K562 (cell line): ENCODE data around the gene HMGN1. TPM values are rescaled to one million over a fixed set of nuclear protein-coding genes. Genes with fewer than 3 reads are reported as not detected.
A peak's percentile ranks its signal among the peaks of the same experiment; 100 is the strongest.

ENCODE experiments used
- ATF1 ChIP-seq, 2 experiments: fragments of 450-650 bp in 1 of 2; IDR thresholded peaks; 2 replicates each; pipeline ENCODE4 v1.6.1; 2016; ENCODE audit warnings: missing compliant biosample characterization in 1 of 2, missing genetic modification characterization in 1 of 2
- CBX8 ChIP-seq: fragments of 200-600 bp; sonication (generic); IDR thresholded peaks from 2 replicates; pipeline ENCODE4 v1.6.1; 2012; ENCODE audit warnings: borderline replicate concordance, mixed run types, low read depth, mild to moderate bottlenecking, moderate library complexity, mixed read lengths, low read length, control low read depth, inconsistent platforms; ENCODE audit not compliant: poor library complexity, severe bottlenecking; ENCODE audit errors: extremely low read depth
- CREB5 ChIP-seq: fragments of 250-450 bp; sonication (Bioruptor Pico); IDR thresholded peaks from 2 replicates; pipeline ENCODE4 v1.5.0; 2020; ENCODE audit warnings: mild to moderate bottlenecking
- ETS2 ChIP-seq: IDR thresholded peaks from 2 replicates; pipeline ENCODE4 v1.6.1; 2016; ENCODE audit warnings: borderline replicate concordance, missing genetic modification characterization, mild to moderate bottlenecking, moderate library complexity, missing compliant biosample characterization; ENCODE audit not compliant: poor library complexity, severe bottlenecking
- HBP1 ChIP-seq: fragments of 450-650 bp; formaldehyde crosslinking; IDR thresholded peaks from 2 replicates; pipeline ENCODE4 v1.4.0; 2022; ENCODE audit warnings: missing genetic modification characterization
- MED1 ChIP-seq: sonication (generic); formaldehyde crosslinking; IDR thresholded peaks from 2 replicates; pipeline ENCODE4 v1.8.1; 2023; ENCODE audit warnings: missing genetic modification reagents, borderline replicate concordance
- PHTF2 ChIP-seq: fragments of 250-450 bp; sonication (Bioruptor Pico); IDR thresholded peaks from 2 replicates; pipeline ENCODE4 v1.5.0; 2021; ENCODE audit warnings: mild to moderate bottlenecking
- REST ChIP-seq, 2 experiments: fragments of 450-650 bp; formaldehyde crosslinking in 1 of 2; IDR thresholded peaks; 2 replicates each; pipeline versions ENCODE4 v1.4.0 to v1.6.1; 2014 to 2020; ENCODE audit warnings: mild to moderate bottlenecking in 2 of 2, borderline replicate concordance in 1 of 2, low read depth in 1 of 2
- SMAD4 ChIP-seq: fragments of 250-450 bp; sonication (Bioruptor Pico); conservative IDR thresholded peaks from 2 replicates; pipeline ENCODE4 v1.8.0; 2021; ENCODE audit warnings: inconsistent platforms, mild to moderate bottlenecking, moderate library complexity
- ZNF197 ChIP-seq: fragments of 200-800 bp; sonication (Bioruptor generic); IDR thresholded peaks from 2 replicates; pipeline ENCODE4 v1.6.1; 2016; ENCODE audit warnings: low read depth, missing genetic modification characterization, missing compliant biosample characterization
- ZNF639 ChIP-seq, 2 experiments: fragments of 200-800 bp in 1 of 2; sonication (Bioruptor generic) in 1 of 2; sonication (generic) in 1 of 2; formaldehyde crosslinking in 1 of 2; IDR thresholded peaks in 1 of 2; conservative IDR thresholded peaks in 1 of 2; 2 replicates each; pipeline versions ENCODE4 v1.5.0 to v1.6.1; 2016 to 2020; ENCODE audit warnings: missing compliant biosample characterization in 1 of 2, missing genetic modification characterization in 1 of 2, missing genetic modification reagents in 1 of 2
- polyA plus RNA-seq, 8 experiments: library from polyadenylated mRNA; depleted of rRNA in 4 of 8; stranded (reverse) in 5 of 8; unstranded in 3 of 8; fragments of >200 nt; fragmentation: Nextera tagmentation in 2 of 8; fragmentation: Illumina TruSeq in 1 of 8; extraction: Ambion mirVana in 2 of 8; extraction: Trizol in 1 of 8; gene quantifications; 2 replicates each; pipeline versions ENCODE4 v1.2.1 to v1.2.3, GENCODE V29; 2011 to 2014; ENCODE audit warnings: inconsistent platforms in 1 of 8, missing spikeins in 1 of 8
- total RNA-seq, 7 experiments: library from RNA; depleted of rRNA in 6 of 7; stranded (reverse); fragments of >200 nt in 6 of 7; fragmentation: Illumina TruSeq in 2 of 7; extraction: Trizol in 2 of 7; gene quantifications; 2 replicates each; pipeline versions ENCODE4 v1.2.1 to v1.2.3, GENCODE V29; 2011 to 2021; ENCODE audit warnings: low replicate concordance in 1 of 7

The HMGN1 gene
- total and polyA plus RNA-seq, 9 of the 15 experiments (the other 6 are each of a cell fraction or from before 2014, with no cell fraction given): 124 to 626 (median 498) TPM

GRCh38 chr21:39359382-39359781, 10.5 kb upstream of the HMGN1 start (continued):
- TF ChIP-seq REST (IDR thresholded peaks at IDR 0.05; ENCODE audit: borderline replicate concordance) (no peak), REST (CRISPR knock-in tag; IDR thresholded peaks at IDR 0.05; ENCODE audit: low read depth) (peak; percentile 69; the same call in 1 of the 2 replicates), MED1 (CRISPR knock-in tag) (no peak), CREB5 (CRISPR knock-in tag) (peak; percentile 91), ZNF197 (peak; percentile 94), ATF1 (CRISPR knock-in tag; IDR thresholded peaks at IDR 0.05) (no peak), ATF1 (tag; IDR thresholded peaks at IDR 0.05) (peak; percentile 39; the same call in 1 of the 2 replicates), ETS2 (peak; percentile 53), HBP1 (CRISPR knock-in tag) (peak; percentile 66; the same call in 1 of the 2 replicates), SMAD4 (CRISPR knock-in tag) (peak; percentile 97), CBX8 (no peak), ZNF639 (CRISPR knock-in tag; conservative IDR thresholded peaks at IDR 0.05 in 1 of 2, IDR thresholded peaks at IDR 0.05 in 1 of 2) (peak in 1 of 2 experiments; percentile 87; a peak in 2 of 4 replicates), PHTF2 (CRISPR knock-in tag) (0 out of 2 replicates have a peak, but pooled peaks have one; percentile 68)
